GM12892 (cell line): ENCODE data around the gene FOXL3.

ENCODE experiments used
- POLR2A ChIP-seq: IDR thresholded peaks from 2 replicates; pipeline ENCODE4 v1.6.1; 2011; ENCODE audit warnings: low read depth, low read length, control low read depth
- POLR2AphosphoS5 ChIP-seq: IDR thresholded peaks from 2 replicates; pipeline ENCODE4 v1.6.1; 2011; ENCODE audit warnings: low read depth, low read length, control low read depth

GRCh38 chr7:289209-289755 is 688 bp upstream of the FOXL3 start:
- no peak for TF ChIP-seq POLR2A
- no peak for TF ChIP-seq POLR2AphosphoS5
